ENCODE data around the gene WDR18.

WDR18 gene

DNA sequence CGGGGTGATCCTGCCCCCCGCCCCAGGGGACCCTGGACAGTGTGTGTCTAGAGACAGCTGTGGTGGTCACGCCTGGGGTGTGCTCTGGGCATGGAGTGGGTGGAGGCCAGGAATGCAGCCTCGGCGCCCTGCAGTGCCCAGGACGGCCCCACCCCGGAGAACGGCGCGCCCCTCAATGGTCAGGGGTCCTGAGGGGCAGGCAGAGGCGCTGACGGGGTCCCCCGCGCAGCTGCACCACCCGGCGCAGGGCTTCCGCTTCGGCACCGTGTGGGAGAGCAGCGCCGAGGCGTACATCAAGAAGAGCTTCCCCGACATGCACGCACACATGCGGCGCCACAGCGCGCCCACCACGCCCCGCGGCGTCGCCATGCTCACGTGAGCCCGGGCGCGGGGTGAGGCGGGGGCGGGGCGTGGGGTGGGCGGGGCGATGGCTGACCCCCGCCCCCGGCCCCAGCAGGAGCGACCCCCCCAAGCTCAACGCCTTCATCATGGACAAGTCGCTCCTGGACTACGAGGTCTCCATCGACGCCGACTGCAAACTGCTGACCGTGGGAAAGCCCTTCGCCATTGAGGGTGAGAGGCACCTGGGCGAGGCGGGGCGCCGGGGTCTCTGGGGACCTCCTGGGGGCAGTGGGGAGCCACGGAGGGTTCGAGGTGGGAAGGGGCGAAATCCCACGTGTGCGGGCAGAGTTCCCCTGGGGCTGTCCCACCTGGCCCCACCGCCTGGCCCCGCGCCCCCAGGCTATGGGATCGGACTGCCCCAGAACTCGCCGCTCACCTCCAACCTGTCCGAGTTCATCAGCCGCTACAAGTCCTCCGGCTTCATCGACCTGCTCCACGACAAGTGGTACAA lies 23.5 kb downstream of the WDR18 start:
- no peaks in the 10 kb centered on the region for H3K9me3 ChIP-seq (replicated peaks; ENCODE audit: insufficient read depth, low read length)

DNA sequence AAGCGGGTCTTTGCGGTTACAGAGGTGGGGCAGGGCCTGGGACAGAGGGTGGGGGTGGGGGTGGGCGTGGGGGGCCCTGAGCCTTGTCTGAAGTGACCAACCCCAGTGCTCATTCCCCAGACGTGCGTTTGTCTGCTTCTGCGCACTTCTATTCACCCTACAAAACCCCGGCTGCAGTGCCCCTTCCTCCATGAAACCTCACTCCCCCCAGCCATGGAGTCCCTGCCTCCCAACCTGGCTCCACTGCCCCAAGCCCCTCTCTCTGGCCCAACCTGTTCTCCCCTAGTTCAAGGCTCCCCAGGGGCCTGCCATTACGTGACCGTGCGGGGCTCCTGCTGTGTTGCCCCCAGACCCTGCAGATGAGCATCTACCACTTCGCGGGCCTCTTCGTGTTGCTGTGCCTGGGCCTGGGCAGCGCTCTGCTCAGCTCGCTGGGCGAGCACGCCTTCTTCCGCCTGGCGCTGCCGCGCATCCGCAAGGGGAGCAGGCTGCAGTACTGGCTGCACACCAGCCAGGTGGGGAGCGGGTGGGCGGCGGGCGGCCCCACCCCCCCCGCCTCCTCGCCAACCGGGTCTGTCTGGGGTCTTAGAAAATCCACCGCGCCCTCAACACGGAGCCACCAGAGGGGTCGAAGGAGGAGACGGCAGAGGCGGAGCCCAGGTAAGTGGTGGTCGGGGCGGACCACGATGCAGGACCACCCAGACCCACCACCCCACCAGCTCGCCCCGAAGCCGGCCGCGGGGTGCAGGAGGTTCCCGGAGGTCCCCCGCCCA lies 24.3 kb downstream of the WDR18 start:
- no peak overlapping the region for H3K27ac ChIP-seq (ENCODE audit: low read length)
- no peaks in the 10 kb centered on the region for H3K9me3 ChIP-seq (replicated peaks; ENCODE audit: insufficient read depth, low read length)
- peaks cover 15% of the 10 kb centered on the region for H3K79me2 ChIP-seq (ENCODE audit: low read length)
- no peak overlapping the region for H3K4me2 ChIP-seq (ENCODE audit: low read depth, low read length)
- H3K9me2 ChIP-seq (replicated peaks; ENCODE audit: insufficient read depth, low read length) = no peaks in the 10 kb centered on the region
- peaks cover 19% of the 10 kb centered on the region for H3K36me3 ChIP-seq (replicated peaks; ENCODE audit: insufficient read depth, low read length)
- H4K20me1 ChIP-seq (ENCODE audit: insufficient read depth, low read length) = no peaks in the 10 kb centered on the region
- no peak overlapping the region for H3K9ac ChIP-seq (ENCODE audit: low read length)
- H3K27me3 ChIP-seq (replicated peaks; ENCODE audit: insufficient read depth, low read length) = peaks cover 8% of the 10 kb centered on the region
- no peak overlapping the region for H3K4me3 ChIP-seq (ENCODE audit: low read length)
- H2AFZ ChIP-seq (ENCODE audit: low read length) = no peak overlapping the region
- TF ChIP-seq EZH2phosphoT487 (IDR thresholded peaks at IDR 0.05; ENCODE audit: low read length) (no peak), EZH2 (optimal IDR thresholded peaks at IDR 0.05; ENCODE audit: low read depth, low read length) (no peak)
- TF ChIP-seq, protein P1, sequence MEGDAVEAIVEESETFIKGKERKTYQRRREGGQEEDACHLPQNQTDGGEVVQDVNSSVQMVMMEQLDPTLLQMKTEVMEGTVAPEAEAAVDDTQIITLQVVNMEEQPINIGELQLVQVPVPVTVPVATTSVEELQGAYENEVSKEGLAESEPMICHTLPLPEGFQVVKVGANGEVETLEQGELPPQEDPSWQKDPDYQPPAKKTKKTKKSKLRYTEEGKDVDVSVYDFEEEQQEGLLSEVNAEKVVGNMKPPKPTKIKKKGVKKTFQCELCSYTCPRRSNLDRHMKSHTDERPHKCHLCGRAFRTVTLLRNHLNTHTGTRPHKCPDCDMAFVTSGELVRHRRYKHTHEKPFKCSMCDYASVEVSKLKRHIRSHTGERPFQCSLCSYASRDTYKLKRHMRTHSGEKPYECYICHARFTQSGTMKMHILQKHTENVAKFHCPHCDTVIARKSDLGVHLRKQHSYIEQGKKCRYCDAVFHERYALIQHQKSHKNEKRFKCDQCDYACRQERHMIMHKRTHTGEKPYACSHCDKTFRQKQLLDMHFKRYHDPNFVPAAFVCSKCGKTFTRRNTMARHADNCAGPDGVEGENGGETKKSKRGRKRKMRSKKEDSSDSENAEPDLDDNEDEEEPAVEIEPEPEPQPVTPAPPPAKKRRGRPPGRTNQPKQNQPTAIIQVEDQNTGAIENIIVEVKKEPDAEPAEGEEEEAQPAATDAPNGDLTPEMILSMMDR (IDR thresholded peaks at IDR 0.05; ENCODE audit: low read length) = no peak
- no peaks in the 10 kb centered on the region for H3F3A ChIP-seq (ENCODE audit: insufficient read depth, low read length)
- H3K4me1 ChIP-seq (ENCODE audit: low read length) = no peaks in the 10 kb centered on the region
- DNase-seq = no peak

More for the DNA sequence above, 23.5 kb downstream of the WDR18 start:
- H3K27me3 ChIP-seq (replicated peaks; ENCODE audit: insufficient read depth, low read length) = peaks cover 16% of the 10 kb centered on the region
- H2AFZ ChIP-seq (ENCODE audit: low read length) = no peak overlapping the region
- TF ChIP-seq EZH2 (optimal IDR thresholded peaks at IDR 0.05; ENCODE audit: low read depth, low read length) (no peak), EZH2phosphoT487 (IDR thresholded peaks at IDR 0.05; ENCODE audit: low read length) (no peak)
- TF ChIP-seq, protein P1 (IDR thresholded peaks at IDR 0.05; ENCODE audit: low read length) = no peak
- H3K27ac ChIP-seq (ENCODE audit: low read length) = no peak overlapping the region
- no peak for DNase-seq
- H3K79me2 ChIP-seq (ENCODE audit: low read length) = peaks cover 8% of the 10 kb centered on the region; the same call in 1 of the 2 replicates
- H3K9ac ChIP-seq (ENCODE audit: low read length) = no peak overlapping the region
- H3K36me3 ChIP-seq (replicated peaks; ENCODE audit: insufficient read depth, low read length) = peaks cover 18% of the 10 kb centered on the region
- H3K4me2 ChIP-seq (ENCODE audit: low read depth, low read length) = no peak overlapping the region
- H3K4me3 ChIP-seq (ENCODE audit: low read length) = no peak overlapping the region
- H3F3A ChIP-seq (ENCODE audit: insufficient read depth, low read length) = no peaks in the 10 kb centered on the region
- no peaks in the 10 kb centered on the region for H3K4me1 ChIP-seq (ENCODE audit: low read length)
- H4K20me1 ChIP-seq (ENCODE audit: insufficient read depth, low read length) = no peaks in the 10 kb centered on the region
- no peaks in the 10 kb centered on the region for H3K9me2 ChIP-seq (replicated peaks; ENCODE audit: insufficient read depth, low read length)

DNA sequence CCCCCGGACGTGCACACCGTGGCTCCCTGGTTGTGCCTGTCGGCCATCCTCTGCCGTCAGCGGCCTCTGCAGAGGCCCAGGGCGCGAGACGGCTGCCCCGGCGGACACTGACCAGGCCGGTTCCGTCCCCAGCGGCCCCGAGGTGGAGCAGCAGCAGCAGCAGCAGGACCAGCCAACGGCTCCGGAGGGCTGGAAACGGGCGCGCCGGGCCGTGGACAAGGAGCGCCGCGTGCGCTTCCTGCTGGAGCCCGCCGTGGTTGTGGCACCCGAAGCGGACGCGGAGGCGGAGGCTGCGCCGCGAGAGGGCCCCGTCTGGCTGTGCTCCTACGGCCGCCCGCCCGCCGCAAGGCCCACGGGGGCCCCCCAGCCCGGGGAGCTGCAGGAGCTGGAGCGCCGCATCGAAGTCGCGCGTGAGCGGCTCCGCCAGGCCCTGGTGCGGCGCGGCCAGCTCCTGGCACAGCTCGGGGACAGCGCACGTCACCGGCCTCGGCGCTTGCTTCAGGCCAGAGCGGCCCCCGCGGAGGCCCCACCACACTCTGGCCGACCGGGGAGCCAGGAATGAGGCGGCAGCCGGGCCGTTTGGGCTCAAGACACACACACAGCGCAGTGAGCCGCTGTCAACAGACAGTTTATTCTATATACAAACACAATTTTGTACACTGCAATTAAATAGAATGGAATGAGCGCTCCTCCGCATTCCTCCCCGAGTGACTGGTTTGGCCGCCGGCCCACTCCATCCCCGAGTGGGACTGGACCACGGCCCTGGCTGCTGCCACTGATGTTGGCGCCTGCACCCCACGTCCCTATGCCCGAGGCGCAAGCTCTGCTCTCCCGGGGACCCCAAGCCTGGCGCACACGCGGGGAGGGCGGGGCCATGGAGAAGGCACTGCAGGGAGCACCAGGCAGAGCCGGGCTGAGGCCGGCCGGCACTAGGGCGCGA lies 25.2 kb downstream of the WDR18 start:
- H3K9ac ChIP-seq (ENCODE audit: low read length) = no peak overlapping the region
- H4K20me1 ChIP-seq (ENCODE audit: insufficient read depth, low read length) = no peaks in the 10 kb centered on the region
- no peaks in the 10 kb centered on the region for H3K9me3 ChIP-seq (replicated peaks; ENCODE audit: insufficient read depth, low read length)
- peaks cover 19% of the 10 kb centered on the region for H3K36me3 ChIP-seq (replicated peaks; ENCODE audit: insufficient read depth, low read length)
- no peak overlapping the region for H2AFZ ChIP-seq (ENCODE audit: low read length)
- no peak overlapping the region for H3K4me2 ChIP-seq (ENCODE audit: low read depth, low read length)
- no peak overlapping the region for H3K4me3 ChIP-seq (ENCODE audit: low read length)
- no peaks in the 10 kb centered on the region for H3K4me1 ChIP-seq (ENCODE audit: low read length)
- H3K27me3 ChIP-seq (replicated peaks; ENCODE audit: insufficient read depth, low read length) = no peaks in the 10 kb centered on the region
- no peaks in the 10 kb centered on the region for H3K9me2 ChIP-seq (replicated peaks; ENCODE audit: insufficient read depth, low read length)
- TF ChIP-seq EZH2phosphoT487 (IDR thresholded peaks at IDR 0.05; ENCODE audit: low read length) (no peak), EZH2 (optimal IDR thresholded peaks at IDR 0.05; ENCODE audit: low read depth, low read length) (no peak)
- TF ChIP-seq, protein P1 (IDR thresholded peaks at IDR 0.05; ENCODE audit: low read length) = no peak
- DNase-seq = no peak
- no peak overlapping the region for H3K27ac ChIP-seq (ENCODE audit: low read length)
- peaks cover 24% of the 10 kb centered on the region for H3K79me2 ChIP-seq (ENCODE audit: low read length)
- H3F3A ChIP-seq (ENCODE audit: insufficient read depth, low read length) = no peaks in the 10 kb centered on the region

Measured in MM.1S (cell line).